Activated CD4-positive, CD25-positive, alpha-beta regulatory T cell treated with anti-CD3 and anti-CD28 coated beads, Interleukin-2, amount 50 U/mL, for 24 hours (primary cell): ENCODE data around the gene ZNF469.
"Not testable (repeated sequence)": the region's sequence is repeated elsewhere in the genome, so short reads cannot be mapped to it uniquely, and the experiment has no call there.

Experiments
- ATAC-seq, 2 donors: fragments of 150-1000 bp; cut with Tn5 transposase; one replicate each; pipeline ENCODE4 v1.10.0; 2021; ENCODE audit warnings: mild to moderate bottlenecking in 1 of 2, moderate library complexity in 1 of 2

Gene ZNF469

GRCh38 chr16:88359008-88359407 lies 23.8 kb upstream of the ZNF469 start:
- no peak for ATAC-seq

DNA sequence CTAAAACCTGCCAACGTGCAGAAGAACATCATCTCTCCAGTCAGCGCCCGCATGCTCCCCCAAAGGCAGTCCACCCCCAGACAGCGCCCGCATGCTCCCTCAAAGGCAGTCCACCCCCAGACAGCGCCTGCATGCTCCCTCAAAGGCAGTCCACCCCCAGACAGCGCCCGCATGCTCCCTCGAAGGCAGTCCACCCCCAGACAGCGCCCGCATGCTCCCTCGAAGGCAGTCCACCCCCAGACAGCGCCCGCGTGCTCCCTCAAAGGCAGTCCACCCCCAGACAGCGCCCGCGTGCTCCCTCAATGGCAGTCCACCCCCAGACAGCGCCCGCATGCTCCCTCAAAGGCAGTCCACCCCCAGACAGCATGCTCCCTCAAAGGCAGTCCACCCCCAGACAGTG lies 22.4 kb upstream of the ZNF469 start:
- ATAC-seq = not testable (repeated sequence)

GRCh38 chr16:88360999-88361398 lies 21.8 kb upstream of the ZNF469 start:
- no peak for ATAC-seq

DNA sequence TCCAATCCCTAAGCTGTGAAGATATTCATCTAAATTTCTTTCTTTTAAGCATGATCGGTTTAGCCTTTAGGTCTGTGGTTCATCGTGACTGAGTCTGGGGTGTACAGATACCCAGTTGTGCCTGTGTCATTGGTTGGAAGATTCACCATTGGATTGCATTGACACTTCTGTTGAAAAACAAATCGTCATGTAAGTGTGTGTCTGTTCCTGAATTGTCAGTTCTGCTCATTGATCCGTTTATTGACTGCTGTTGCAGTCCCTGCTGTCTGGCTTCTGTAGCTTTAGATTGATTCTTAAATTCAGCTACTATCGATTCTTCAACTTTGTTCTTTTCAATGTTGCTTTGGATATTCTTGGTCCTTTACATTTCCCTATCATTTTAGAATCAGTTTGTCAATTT lies 21.0 kb upstream of the ZNF469 start:
- no peak for ATAC-seq

DNA sequence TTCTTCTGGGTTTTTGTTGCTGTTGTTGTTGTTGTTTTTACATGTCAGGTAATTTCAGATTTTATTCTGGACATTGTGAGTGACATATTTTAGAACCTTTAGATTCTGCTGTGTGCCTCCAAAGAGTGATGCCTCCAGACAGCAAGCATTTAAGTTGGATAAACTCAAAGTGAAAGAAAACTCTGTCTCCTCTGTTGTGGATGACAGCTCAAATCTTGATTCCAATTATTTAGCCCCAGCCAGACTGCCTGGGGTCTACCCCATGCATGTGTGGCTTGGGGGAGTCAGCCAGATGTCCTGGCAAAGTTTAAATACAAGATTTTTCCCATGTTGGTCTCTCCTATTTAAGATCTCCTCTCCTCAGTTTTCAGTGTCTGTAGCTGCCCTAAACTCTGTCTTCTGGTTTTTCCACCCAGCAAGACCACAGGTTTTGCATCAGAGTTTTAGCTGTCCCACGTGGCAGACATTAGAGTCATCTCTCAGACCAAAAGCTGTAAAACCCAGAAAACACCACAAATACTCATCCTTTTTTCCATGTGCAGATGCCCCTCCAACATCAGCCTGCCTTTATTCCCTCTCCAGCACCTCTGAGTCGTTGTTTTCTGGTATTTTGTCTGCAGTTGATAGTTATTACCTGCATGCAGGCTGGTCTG lies 19.4 kb upstream of the ZNF469 start:
- peak in 1 of 2 donors; percentile 27 for ATAC-seq

DNA sequence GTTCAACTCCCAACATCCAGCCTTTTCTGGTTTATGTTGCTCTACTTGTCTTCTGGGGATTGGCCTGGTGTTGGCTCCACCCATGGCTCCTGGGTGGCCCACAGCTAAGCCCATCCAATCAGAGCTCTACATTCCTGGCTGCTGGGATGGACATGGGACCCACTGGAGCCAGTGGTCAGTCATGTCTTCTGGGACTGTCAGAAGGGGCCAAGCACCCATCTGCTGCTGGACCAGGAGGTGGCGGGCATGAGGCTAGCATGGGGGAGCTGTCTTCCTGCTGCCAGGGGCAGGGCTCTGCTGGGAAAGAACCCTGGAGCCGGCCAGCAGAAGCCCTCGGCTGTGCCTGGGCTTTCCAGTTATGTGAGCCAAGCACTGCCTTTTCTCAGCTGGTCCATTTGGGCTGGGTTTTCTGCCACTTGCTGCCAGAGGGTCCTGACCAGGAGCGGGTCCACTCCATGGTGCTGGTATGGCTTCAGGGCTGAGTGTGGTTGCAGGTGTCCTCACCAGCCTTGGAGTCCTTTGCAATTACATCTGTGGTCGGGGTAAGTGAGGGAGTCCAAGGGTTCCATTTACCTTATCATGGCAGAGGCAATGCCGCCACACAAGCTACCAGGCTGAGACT lies 17.4 kb upstream of the ZNF469 start:
- no peak for ATAC-seq

DNA sequence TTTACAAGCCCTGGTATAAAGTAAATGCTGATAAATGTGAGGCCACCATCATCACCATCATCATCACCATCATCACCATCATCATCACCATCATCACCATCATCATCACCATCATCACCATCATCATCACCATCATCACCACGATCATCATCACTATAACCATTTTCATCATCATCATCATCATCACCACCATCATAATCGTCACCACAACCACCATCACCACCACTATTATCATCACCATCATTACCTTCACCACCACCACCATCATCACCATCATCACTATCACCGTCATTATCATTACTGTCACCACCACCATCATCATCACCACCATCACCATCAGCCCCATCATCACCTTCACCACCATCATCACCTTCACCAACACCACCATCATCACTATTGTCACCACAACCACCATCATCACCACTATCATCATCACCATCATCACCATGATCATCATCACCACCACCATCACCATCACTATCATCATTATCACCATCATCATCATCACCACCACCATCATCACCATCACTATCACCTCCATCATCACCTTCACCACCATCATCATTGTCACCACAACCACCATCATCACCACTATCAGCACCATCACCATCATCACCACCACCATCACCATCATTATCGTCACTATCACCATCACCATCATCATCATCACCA lies 16.6 kb upstream of the ZNF469 start:
- ATAC-seq = no peak

GRCh38 chr16:88366704-88367047 lies 16.1 kb upstream of the ZNF469 start:
- ATAC-seq = no peak

DNA sequence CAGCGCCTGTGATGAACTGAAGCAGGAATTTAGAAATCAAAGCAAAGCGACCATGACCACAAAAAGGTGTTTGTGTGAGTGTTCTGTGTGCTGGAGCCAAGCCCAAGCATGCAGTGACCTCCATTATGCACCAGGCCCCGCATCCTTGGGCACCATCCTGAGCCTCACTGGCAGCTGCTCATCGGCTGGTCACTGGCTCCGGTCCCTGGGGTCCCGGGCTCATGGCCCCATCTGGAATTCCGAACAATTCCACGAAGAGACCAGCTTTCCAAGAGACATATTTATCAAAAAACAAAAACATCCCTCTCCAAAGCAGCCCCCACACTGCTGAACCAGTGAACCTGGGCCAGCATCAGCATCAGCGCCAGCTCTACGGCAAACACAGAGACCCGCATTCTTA lies 15.2 kb upstream of the ZNF469 start:
- ATAC-seq = no peak

- ATAC-seq = no peak
Observed at GRCh38 chr16:88368036-88368435, 14.7 kb upstream of the ZNF469 start.

DNA sequence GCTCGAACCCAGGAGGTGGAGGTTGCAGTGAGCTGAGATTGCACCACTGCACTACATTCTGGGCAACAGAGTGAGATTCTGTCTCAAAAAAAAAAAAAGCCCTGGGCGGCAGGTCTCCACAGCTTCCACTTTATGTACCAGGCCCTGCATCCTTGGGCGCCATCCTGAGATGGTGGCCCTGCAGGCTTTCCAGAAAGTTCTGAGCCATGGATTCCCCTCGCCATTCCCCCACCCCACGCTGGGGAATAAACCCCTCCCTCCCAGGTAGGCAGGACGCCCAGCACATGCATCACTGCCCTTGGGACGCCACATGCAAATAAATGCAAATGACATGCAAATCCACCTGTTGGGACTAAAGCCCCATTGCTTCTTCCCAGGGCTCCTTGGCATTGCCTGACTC lies 13.8 kb upstream of the ZNF469 start:
- no peak for ATAC-seq

- no peak for ATAC-seq
Observed at GRCh38 chr16:88369447-88370008, 13.2 kb upstream of the ZNF469 start.

DNA sequence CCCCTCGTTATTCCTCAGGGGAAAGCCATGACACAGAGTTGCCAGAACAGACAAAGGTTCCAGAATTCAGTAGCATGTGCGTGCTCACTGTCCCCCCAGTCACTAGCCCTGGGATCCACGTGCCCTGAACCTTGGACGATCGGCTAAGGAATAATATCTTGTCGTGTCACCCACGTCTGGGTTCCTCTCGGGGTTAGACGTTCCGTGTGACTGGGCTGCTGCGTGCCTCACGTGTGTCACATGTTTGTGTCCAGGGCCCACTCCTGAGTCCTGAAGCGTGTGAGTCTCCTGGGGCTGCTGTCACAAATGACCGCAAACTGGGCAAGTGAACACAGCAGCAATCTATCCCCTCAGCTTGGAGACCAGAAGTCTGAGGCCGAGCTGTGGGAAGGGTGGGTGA lies 12.4 kb upstream of the ZNF469 start:
- ATAC-seq = no peak

- no peak for ATAC-seq
Observed at GRCh38 chr16:88372522-88372921, 10.2 kb upstream of the ZNF469 start.

DNA sequence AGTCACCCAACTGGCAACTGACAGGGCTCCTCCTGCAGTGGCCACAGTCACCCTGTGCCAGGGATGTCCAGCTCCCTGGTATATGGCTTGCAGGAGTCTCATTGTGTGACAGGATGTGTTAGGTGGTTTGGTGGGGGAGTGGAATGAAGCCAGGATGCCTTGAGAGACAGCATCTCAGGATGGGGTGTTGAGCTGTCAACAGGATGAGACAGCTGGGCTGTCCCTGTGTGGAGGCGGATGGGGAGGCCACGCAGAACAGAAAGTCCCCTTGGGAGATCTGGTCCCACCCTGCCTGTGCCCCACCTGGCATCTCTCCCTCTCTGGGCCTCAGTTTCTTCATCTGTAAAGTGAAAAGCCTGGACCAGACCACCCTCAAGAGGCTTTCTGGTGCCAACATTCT lies 9.5 kb upstream of the ZNF469 start:
- ATAC-seq = no peak

DNA sequence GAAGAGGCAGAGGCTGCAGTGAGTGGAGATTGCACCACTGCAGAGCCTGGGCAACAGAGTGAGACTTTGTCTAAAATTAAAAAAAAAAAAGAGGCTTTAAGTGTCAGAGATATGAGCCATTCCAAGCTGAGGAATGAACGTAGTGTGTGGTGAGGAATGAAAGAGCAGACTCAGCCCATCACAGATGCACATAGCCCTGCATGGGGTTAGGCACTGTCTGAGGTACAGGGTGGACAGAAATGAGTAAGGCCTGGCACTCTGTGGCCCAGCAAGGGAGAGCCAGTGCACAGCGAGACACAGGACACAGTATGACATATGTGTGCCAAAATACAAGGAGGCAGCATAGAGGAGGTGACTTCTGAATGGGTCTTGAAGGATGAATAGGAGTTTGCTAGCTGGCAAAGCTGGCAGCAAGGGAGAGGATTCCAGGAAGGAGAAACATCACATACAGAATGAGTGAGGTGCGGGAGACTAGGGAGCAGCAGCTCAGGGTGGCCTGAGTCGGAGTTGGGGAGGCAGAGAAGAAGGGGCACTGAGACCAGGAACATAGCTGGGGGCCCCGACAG lies 8.7 kb upstream of the ZNF469 start:
- ATAC-seq = no peak

DNA sequence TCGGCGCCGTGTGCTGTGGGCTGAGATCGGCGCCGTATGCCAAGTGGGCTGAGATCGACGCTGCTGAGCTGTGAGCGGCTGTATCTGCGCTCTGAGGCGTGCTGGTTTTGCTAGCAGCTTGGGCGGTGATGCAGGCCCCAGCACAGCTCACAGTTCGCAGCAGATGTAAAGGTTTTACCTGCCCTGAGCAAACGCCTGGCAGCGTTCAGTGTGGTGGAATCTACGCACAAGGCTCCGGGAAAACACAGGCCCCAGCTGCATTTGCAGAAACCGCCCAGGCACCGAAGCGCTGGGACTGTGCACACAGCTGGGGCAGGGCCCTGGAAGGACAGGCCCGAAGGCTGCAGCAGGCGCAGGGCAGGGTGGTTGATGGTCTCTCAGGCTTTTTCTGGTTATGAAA lies 8.0 kb upstream of the ZNF469 start:
- no peak for ATAC-seq

GRCh38 chr16:88375236-88375975 lies 7.4 kb upstream of the ZNF469 start:
- ATAC-seq = no peak

GRCh38 chr16:88375996-88376834 lies 6.5 kb upstream of the ZNF469 start:
- no peak for ATAC-seq

- no peak for ATAC-seq
Observed at GRCh38 chr16:88376835-88377726, 5.7 kb upstream of the ZNF469 start.

DNA sequence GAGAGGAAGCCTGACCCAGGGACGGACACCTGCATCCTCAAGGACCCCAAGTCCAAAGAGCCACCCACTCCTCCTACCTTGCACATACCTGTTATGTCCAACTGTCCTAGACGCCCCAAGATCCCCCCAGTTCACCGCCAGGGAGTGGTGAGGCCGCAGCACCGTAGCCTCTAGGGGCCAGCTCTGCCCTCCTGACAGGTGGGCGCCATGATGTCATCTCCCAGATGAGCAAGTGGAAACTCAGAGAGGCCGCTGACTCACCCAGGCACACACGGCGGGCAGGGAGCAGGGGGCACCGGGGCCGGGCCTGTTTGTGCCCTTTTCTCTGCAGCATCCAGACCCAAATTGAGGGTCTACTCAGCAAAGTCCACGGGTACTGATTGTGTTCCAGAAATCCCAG lies 4.8 kb upstream of the ZNF469 start:
- ATAC-seq = no peak
